ENCODE data around the gene KMT2C. TPM values are rescaled to one million over a fixed set of nuclear protein-coding genes. Genes with fewer than 3 reads are reported as not detected.
"Not testable (repeated sequence)": the region's sequence is repeated elsewhere in the genome, so short reads cannot be mapped to it uniquely, and the experiment has no call there.

The KMT2C gene
- polyA plus RNA-seq, 3 donors: 35.7 to 38.3 (median 35.9) TPM

DNA sequence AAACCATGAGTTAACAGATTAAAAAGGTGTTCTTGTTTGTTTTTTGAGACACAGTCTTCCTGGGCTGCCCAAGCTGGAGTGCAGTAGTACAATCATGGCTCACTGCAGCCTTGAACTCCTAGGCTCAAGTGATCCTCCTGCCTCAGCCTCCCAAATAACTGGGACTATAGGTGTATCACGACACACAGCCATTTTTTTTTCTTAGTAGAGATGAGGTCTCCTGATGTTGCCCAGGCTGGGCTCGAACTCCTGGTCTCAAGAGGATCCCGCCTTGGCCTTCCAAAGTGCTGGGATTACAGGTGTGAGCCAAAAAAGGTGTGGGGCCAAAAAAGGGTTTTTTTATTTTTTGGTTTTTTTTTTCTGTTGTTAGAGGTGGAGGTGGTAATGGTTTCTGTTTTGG, 29.3 kb downstream of the KMT2C start:
- DNase-seq (ENCODE audit: low read depth in 3 of 3, low spot score in 2 of 3): no peak

GRCh38 chr7:152406030-152406429, 29.8 kb downstream of the KMT2C start:
- DNase-seq (ENCODE audit: low read depth in 3 of 3, low spot score in 2 of 3): not testable (repeated sequence)

- DNase-seq (ENCODE audit: low read depth in 3 of 3, low spot score in 2 of 3): no peak
These were observed 32.1 kb downstream of the KMT2C start for GRCh38 chr7:152403726-152404125.

GRCh38 chr7:152402384-152403250, 33.2 kb downstream of the KMT2C start:
- DNase-seq (ENCODE audit: low read depth in 3 of 3, low spot score in 2 of 3): no peak

DNA sequence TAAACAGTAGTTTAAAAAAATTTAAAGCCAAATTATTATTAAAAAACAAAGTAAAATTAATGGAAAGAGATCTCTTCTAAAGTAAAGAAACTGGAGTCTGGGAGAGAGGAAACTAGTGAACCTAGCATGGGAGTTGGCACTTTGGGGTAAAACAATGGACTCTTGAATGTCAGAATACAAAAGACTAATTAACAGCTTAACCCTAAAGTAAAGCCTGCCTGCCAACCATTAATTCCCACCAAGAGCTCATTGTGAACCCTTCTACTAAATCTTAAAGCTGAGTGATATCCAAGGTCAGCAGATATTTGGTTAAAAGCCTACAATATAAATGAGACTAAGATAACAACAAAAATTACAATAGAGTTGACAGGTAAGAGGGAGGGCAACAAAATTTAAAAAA, 36.5 kb downstream of the KMT2C start:
- no peak for DNase-seq (ENCODE audit: low read depth in 3 of 3, low spot score in 2 of 3)

DNA sequence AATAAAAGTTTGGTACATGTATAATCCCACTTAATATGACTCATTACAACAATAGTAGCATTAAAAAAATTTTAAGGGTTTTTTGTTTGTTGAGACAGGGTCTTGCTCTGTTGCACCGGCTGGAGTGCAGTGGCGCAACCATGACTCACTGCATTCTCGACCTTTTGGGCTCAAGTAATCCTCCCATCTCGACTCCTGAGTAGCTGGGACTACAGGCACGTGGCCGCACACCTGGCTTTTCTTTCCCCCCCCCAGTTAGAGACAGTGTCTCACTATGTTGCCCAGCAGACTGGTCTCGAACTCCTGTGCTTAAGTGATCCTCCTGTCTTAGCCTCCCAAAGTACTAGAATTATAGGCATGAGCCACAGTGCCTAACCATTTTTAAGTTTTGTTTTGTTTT, 40.7 kb downstream of the KMT2C start:
- no peak for DNase-seq (ENCODE audit: low read depth in 3 of 3, low spot score in 2 of 3)

DNA sequence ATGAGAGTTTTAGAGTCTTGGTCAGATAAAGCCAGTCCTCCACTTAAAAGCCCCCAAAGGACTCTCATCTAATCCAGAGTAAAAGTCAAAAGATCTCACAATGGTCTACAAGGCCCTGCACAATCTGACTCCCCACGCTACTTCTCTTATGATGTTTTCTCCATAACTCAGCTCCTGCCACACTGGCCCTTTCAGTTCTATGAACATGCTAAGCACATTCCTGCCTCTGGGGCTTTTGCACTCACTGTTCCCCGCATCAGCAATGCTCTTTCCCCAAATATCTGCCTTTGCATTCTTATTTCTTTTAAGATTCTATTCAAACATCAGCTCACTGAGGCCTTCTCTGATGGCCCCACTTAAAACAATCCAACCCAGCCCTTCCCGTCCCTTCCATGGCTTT, 41.6 kb downstream of the KMT2C start:
- DNase-seq (ENCODE audit: low read depth in 3 of 3, low spot score in 2 of 3): peak in 1 of 3 donors; percentile 24

DNA sequence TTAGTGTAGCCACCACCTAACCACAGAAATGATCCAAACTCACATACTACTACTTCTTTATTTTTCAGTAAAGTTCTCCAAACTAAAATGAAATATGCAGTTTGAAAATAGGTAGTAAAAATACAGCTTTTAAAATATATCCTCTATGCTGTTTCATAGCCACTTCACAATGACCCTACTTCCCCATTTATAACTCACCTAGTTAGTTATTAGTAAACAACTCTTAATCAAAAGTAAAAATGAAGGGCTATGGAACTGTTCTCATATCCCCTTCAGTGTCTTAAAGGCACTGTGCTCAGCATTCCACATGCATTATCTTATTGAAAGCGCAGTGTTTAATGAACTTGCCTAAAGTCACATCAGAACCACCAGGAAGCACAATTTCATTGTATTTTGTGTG, 43.5 kb downstream of the KMT2C start:
- DNase-seq (ENCODE audit: low read depth in 3 of 3, low spot score in 2 of 3): no peak

GRCh38 chr7:152386136-152386764, 49.6 kb downstream of the KMT2C start:
- not testable (repeated sequence) for DNase-seq (ENCODE audit: low read depth in 3 of 3, low spot score in 2 of 3)

- DNase-seq (ENCODE audit: low read depth in 3 of 3, low spot score in 2 of 3): not testable (repeated sequence)
These were observed 51.3 kb downstream of the KMT2C start for GRCh38 chr7:152384235-152385200.

- DNase-seq (ENCODE audit: low read depth in 3 of 3, low spot score in 2 of 3): no peak
These were observed 52.2 kb downstream of the KMT2C start for GRCh38 chr7:152383341-152384234.

DNA sequence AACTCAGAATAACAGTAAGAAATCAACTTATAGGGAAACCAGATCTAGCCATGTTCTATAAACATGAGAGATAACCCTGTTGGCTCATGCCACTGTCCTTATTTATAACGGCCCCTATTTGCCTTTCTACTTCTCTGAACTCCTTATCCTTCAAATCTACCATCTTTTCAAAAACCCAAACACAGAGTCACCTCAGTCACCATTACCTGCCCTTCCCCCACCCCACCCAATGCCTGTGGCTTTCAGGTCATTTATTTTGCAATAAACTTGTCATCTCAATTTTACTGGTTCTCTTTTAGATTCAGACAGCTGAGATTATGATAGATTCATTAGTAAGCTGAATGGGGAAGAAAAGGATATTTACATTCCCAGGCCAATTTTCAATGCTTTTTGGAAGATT, 53.6 kb downstream of the KMT2C start:
- DNase-seq (ENCODE audit: low read depth in 3 of 3, low spot score in 2 of 3): no peak

- not testable (repeated sequence) for DNase-seq (ENCODE audit: low read depth in 3 of 3, low spot score in 2 of 3)
These were observed 54.7 kb downstream of the KMT2C start for GRCh38 chr7:152380931-152381578.

DNA sequence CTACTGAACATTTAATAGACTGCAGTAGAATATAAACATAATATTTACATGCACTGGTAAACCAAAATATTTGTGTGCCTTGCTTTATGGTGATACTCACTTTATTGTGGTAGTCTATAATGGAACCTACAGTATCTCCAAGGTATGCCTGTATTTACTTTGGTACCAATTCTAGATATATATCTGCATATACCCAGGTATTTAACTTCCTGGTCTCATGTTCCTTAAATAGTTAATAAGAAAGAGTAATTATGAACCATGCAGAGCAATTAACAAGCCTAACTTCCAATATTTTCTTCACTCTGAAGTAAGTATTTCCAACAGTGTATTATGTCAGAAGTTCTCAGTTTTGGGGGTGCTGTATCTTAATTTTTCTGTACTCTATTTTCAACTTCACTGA, 57.3 kb downstream of the KMT2C start:
- DNase-seq (ENCODE audit: low read depth in 3 of 3, low spot score in 2 of 3): not testable (repeated sequence)

GRCh38 chr7:152376716-152377484, 58.9 kb downstream of the KMT2C start:
- DNase-seq (ENCODE audit: low read depth in 3 of 3, low spot score in 2 of 3): not testable (repeated sequence)

- DNase-seq (ENCODE audit: low read depth in 3 of 3, low spot score in 2 of 3): no peak
These were observed 65.5 kb downstream of the KMT2C start for GRCh38 chr7:152370297-152370696.

DNA sequence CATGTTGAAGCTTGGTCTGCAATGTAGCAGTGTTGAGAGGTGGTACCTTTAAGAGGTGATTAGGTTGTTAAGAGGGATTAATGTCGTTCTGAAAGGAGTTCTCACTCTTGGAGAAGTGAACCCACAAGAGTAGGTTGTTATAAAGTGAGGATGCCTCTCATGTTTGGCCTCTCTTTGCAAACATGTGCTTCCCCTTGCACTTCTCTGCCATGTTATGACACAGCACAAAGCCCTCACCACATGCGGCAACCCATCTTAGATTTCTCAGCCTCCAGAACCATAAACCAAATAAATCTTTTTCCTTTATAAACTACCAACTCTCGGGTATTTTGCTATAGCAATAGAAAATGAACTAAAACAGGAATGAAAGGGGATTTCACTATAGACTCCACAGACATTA, 66.3 kb downstream of the KMT2C start:
- DNase-seq (ENCODE audit: low read depth in 3 of 3, low spot score in 2 of 3): no peak

DNA sequence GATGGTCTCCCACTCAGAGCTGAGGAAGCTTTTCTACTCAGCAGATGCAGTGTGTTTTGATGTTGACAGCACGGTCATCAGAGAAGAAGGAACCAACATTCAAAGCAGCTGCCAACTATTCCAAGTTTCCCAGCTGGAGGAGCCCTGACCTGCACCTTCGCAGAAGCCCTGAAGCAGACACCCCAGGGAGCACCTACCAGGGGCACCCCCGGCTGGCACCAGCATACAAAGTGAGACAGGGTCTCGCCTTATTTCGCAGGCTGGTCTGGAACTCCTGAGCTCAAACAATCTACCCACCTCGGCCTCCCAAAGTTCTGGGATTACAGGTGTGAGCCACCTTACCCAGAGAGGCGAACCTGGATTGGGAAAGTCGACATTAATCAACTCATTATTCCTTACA, 68.6 kb downstream of the KMT2C start:
- DNase-seq (ENCODE audit: low read depth in 3 of 3, low spot score in 2 of 3): no peak

- DNase-seq (ENCODE audit: low read depth in 3 of 3, low spot score in 2 of 3): no peak
These were observed 69.1 kb downstream of the KMT2C start for GRCh38 chr7:152366662-152367061.

Measured in right renal cortex interstitium (tissue), 3 donors.